Measurements from ENCODE around the gene IL18.
"Not testable (repeated sequence)": the region's sequence is repeated elsewhere in the genome, so short reads cannot be mapped to it uniquely, and the experiment has no call there.

IL18 gene

GRCh38 chr11:112163875-112164685, at the start of gene IL18:
TSS of gene IL18 (minus strand) at chr11:112164094. CDS start at chr11:112155053, 9,041 bp downstream.
- peak; percentile 38 for DNase-seq (ENCODE audit: low read depth)

GRCh38 chr11:112212710-112213109, 48.8 kb upstream of the IL18 start:
- DNase-seq (ENCODE audit: low read depth) = peak; percentile 85

DNA sequence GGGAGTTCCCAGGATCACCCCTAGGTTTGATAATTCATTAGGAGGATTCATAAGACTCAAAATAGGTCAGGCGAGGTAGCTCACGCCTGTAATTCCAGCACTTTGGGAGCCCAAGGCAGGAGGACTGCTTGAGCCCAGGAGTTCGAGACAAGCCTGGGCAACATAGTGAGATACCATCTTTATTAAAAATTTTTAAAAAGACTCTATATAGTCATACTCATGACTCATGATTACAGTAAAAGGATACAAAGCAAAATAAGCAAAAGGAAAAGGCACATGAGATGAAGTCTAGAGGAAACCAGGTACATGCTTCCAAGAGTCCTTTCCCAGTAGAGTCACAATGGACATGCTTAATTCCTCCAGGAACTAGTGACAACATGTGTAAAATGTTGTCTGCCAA, 48.4 kb upstream of the IL18 start:
- DNase-seq (ENCODE audit: low read depth) = no peak

DNA sequence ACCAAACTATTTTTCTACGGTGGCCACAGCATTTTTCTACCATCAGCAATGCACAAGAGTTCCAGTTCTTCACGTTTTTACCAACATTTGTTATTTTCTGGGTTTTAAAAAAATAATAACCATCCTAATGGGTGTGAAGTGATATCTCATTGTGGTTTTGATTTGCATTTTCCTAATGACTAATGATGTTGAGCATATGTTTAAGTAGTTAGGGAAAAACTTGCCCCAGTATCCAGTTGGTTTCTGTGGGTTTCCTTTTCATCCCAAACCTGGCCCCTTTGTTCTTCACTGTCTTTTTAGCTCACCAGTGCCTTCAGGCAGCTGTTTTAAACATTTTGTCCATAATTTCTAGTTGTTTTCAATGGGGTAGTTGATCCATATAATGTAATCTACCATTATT, 47.6 kb upstream of the IL18 start:
- DNase-seq (ENCODE audit: low read depth) = no peak

- no peak for DNase-seq (ENCODE audit: low read depth)
Observed at GRCh38 chr11:112210890-112211289, 47.0 kb upstream of the IL18 start.

DNA sequence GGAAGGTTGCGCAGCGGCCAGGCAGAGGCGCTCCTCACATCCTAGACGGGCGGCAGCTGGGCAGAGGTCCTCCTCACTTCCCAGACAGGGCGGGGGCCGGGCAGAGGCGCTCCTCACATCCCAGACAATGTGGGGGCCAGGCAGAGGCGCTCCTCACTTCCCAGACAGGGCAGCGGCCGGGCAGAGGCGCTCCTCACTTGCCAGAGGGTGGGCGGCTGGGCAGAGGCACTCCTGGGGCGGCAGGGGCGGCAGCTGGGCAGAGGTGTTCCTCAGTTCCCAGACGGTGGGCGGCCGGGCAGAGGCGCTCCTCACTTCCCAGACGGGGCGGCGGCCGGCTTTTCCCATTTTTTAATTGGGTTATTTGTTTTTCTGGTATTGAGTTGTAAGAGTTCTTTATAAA, 42.2 kb upstream of the IL18 start:
- no peak for DNase-seq (ENCODE audit: low read depth)

GRCh38 chr11:112200252-112200651, 36.4 kb upstream of the IL18 start:
- DNase-seq (ENCODE audit: low read depth) = no peak

DNA sequence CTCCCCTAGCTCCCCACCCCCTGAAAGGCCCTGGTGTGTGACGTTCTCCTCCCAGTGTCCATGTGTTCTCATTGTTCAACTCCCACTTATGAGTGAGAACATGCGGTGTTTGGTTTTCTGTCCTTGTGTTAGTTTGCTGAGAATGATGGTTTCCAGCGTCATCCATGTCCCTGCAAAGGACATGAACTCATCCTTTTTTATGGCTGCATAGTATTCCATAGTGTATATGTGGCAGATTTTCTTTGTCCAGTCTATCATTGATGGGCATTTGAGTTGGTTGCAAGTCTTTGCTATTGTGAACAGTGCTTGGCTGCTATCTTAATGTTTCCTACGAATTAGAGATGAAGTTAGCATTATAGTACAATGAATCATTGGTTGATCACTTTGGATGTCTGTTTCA, 35.2 kb upstream of the IL18 start:
- DNase-seq (ENCODE audit: low read depth) = not testable (repeated sequence)

- no peak for DNase-seq (ENCODE audit: low read depth)
Observed at GRCh38 chr11:112196519-112197087, 32.7 kb upstream of the IL18 start.

DNA sequence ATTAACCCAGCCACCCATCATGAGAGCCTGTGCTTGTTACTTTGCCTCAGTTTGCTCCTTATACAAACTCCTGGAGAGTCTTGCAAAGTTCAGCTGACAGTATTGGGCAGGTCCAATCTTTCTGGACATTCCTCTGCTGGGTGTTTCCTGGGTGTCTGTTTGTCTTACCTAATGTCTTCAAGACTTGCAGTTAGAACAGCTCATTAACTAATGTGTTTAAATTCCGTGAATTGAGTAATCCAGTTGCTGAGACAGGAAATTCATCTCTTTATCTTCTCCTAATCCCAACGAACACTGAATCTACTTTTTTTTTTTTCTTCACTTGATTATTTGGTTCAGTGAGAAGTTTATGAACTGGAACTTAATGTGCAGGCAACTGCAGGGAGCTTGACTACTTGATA, 32.1 kb upstream of the IL18 start:
- DNase-seq (ENCODE audit: low read depth) = peak; percentile 69

DNA sequence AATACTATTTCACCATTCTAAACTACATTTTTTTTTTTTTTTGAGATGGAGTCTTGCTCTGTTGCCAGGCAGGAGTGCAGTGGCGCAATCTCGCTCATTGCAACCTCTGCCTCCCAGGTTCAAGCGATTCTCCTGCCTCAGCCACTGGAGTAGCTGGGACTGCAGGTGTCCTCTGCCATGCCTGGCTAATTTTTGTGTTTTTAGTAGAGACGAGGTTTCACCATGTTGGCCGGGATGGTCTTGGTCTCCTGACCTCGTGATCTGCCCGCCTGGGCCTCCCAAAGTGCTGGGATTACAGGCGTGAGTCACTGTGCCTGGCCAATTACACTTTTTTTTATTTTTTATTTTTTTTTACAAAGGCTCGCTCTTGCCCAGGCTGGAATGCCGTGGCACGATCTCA, 31.2 kb upstream of the IL18 start:
- not testable (repeated sequence) for DNase-seq (ENCODE audit: low read depth)

- DNase-seq (ENCODE audit: low read depth) = no peak
Observed at GRCh38 chr11:112186304-112186703, 22.4 kb upstream of the IL18 start.

DNA sequence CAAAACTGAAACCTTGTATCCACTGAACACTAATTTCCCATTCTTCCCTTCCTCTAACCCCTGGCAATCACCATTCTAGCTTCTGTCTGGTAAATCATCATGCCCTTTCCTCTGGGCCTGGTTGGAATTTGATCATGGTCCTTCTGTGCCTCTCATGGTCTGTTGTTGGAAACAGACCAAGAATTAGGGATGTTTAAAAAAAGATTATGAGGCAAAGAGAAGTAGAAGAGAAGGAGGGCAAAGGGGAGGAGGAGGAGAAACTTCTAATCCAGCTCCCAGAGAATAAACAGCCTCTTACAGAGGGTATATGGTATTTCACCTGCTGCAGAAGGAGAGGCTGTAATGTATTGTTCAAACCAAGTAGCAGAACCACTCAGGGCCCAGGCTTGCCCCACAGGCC, 22.0 kb upstream of the IL18 start:
- no peak for DNase-seq (ENCODE audit: low read depth)

DNA sequence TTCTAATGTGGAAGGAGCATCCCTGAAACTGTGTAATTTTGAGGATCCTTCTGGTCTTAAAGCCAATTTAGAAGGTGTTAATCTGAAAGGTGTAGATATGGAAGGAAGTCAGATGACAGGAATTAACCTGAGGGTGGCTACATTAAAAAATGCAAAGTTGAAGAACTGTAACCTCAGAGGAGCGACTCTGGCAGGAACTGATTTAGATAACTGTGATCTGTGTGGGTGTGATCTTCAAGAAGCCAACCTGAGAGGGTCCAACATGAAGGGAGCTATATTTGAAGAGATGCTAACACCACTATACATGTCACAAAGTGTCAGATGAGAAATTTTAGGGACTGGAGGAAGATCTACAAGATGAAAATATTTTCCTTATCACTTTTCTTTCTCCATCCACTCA, 19.0 kb upstream of the IL18 start:
- DNase-seq (ENCODE audit: low read depth) = no peak

- DNase-seq (ENCODE audit: low read depth) = no peak
Observed at GRCh38 chr11:112179601-112180000, 15.7 kb upstream of the IL18 start.

GRCh38 chr11:112178936-112179335, 15.0 kb upstream of the IL18 start:
- DNase-seq (ENCODE audit: low read depth) = no peak

DNA sequence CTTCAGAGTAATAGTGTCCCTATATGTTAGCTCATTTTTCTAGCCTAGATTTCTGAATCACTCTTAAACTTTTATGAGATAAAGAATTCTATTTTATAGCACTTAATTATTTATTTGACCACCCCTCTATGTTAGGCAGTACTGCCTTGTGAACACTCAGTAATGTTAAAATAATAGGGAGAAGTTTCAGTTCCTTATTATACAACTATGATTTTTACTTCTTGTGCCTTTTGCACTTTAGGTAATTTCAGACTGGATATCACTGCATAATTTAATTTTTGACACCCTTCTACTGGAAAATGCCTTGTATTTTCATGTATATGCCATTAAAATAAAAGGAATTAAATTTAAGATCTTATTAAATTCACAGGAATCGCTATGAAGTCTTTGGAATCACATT, 14.5 kb upstream of the IL18 start:
- no peak for DNase-seq (ENCODE audit: low read depth)

GRCh38 chr11:112177589-112177988, 13.7 kb upstream of the IL18 start:
- no peak for DNase-seq (ENCODE audit: low read depth)

DNA sequence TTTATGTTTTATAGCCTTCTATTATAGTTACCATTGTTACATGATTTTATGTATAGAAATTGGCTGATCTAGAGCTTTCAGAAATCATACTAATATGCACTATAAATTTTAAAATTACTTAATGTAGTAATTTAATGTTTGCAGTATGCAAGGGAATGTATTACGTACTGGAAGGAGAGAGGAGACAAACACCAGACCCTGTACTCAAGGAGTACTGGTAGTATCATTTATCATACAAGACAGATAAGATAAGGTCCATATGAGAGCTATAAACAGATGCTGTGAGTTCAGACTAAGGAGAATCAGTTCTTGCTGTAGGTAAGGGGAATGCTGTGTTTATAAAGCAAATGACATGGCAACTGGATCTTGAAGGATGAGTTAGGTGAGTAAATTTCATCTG, 12.2 kb upstream of the IL18 start:
- no peak for DNase-seq (ENCODE audit: low read depth)

DNA sequence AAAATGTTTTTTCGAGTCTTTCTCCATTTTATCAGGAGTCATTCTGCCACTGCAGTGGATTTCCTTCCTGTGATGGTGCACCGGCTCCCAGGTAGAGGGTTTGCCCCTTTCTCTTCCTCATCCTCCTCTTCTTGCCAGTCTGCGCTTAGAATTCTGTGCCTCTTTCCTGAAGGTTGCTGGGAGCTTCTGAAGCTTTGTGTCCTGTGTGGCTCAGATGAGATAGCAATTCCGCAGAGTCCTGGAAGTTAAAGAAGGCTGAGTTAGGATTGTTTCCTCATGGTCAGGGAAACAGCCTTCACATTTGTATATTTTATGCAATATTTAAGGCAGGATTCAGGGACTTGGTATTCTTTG, 11.7 kb upstream of the IL18 start:
- no peak for DNase-seq (ENCODE audit: low read depth)

- peak; percentile 85 for DNase-seq (ENCODE audit: low read depth)
Observed at GRCh38 chr11:112174789-112175598, 11.1 kb upstream of the IL18 start, which contains the start of gene BCO2. TSS of gene BCO2 (plus strand) at chr11:112175512. CDS start at chr11:112175602, 90 bp downstream.

GRCh38 chr11:112173152-112173551, 9.3 kb upstream of the IL18 start:
- no peak for DNase-seq (ENCODE audit: low read depth)

Measured in iris pigment epithelial cell (primary cell).